K562 (cell line): Measurements from ENCODE around the gene RNF123. TPM values are rescaled to one million over a fixed set of nuclear protein-coding genes. Genes with fewer than 3 reads are reported as not detected.

Experiments used
- ARHGAP35 ChIP-seq: fragments of 450-650 bp; IDR thresholded peaks from 2 replicates; pipeline ENCODE4 v1.6.1; 2018; ENCODE audit not compliant: partially characterized antibody
- ARID3B ChIP-seq: fragments of 250-450 bp; sonication (Bioruptor Pico); IDR thresholded peaks from 2 replicates; pipeline ENCODE4 v1.4.0; 2020; ENCODE audit warnings: borderline replicate concordance
- CHD2 ChIP-seq: IDR thresholded peaks from 2 replicates; pipeline ENCODE4 v1.6.1; 2011; ENCODE audit warnings: low read depth, low read length
- FOXO4 ChIP-seq: fragments of 450-650 bp; formaldehyde crosslinking; IDR thresholded peaks from 2 replicates; pipeline ENCODE4 v1.4.0; 2020; ENCODE audit warnings: mild to moderate bottlenecking, moderate library complexity
- KDM4B ChIP-seq, 2 experiments: fragments of 450-650 bp in 1 of 2; sonication (generic) in 1 of 2; IDR thresholded peaks; 2 replicates each; pipeline ENCODE4 v1.6.1; 2016 to 2017; ENCODE audit warnings: borderline replicate concordance in 2 of 2, antibody characterized with exemption in 1 of 2, low read depth in 1 of 2, mild to moderate bottlenecking in 1 of 2
- SAFB ChIP-seq: fragments of 200-400 bp; formaldehyde crosslinking; IDR thresholded peaks from 2 replicates; pipeline ENCODE4 v1.6.1; 2017; ENCODE audit warnings: low read depth, low read length, borderline replicate concordance
- SRSF9 ChIP-seq: fragments of 200-400 bp; formaldehyde crosslinking; IDR thresholded peaks from 2 replicates; pipeline ENCODE4 v1.6.1; 2017; ENCODE audit warnings: low read depth, low read length, borderline replicate concordance
- ZBTB33 ChIP-seq: sonication (generic); formaldehyde crosslinking; IDR thresholded peaks from 2 replicates; pipeline ENCODE4 v1.8.1; 2023; ENCODE audit warnings: mild to moderate bottlenecking, missing genetic modification reagents
- ZNF282 ChIP-seq: sonication (generic); formaldehyde crosslinking; IDR thresholded peaks from 2 replicates; pipeline ENCODE4 v1.8.1; 2023; ENCODE audit warnings: missing genetic modification reagents
- polyA plus RNA-seq, 8 experiments: library from polyadenylated mRNA; depleted of rRNA in 4 of 8; stranded (reverse) in 5 of 8; unstranded in 3 of 8; fragments of >200 nt; fragmentation: Nextera tagmentation in 2 of 8; fragmentation: Illumina TruSeq in 1 of 8; extraction: Ambion mirVana in 2 of 8; extraction: Trizol in 1 of 8; gene quantifications; 2 replicates each; pipeline versions ENCODE4 v1.2.1 to v1.2.3, GENCODE V29; 2011 to 2014; ENCODE audit warnings: inconsistent platforms in 1 of 8, missing spikeins in 1 of 8
- total RNA-seq, 7 experiments: library from RNA; depleted of rRNA in 6 of 7; stranded (reverse); fragments of >200 nt in 6 of 7; fragmentation: Illumina TruSeq in 2 of 7; extraction: Trizol in 2 of 7; gene quantifications; 2 replicates each; pipeline versions ENCODE4 v1.2.1 to v1.2.3, GENCODE V29; 2011 to 2021; ENCODE audit warnings: low replicate concordance in 1 of 7
- TF ChIP-seq, protein P1 (sequence below): fragments of 250-450 bp; sonication (Bioruptor Pico); IDR thresholded peaks from 2 replicates; pipeline ENCODE4 v1.5.0; 2021; ENCODE audit warnings: mild to moderate bottlenecking, moderate library complexity
- TF ChIP-seq, protein P2 (sequence below): sonication (generic); formaldehyde crosslinking; IDR thresholded peaks from 2 replicates; pipeline ENCODE4 v1.8.1; 2023; ENCODE audit warnings: mild to moderate bottlenecking, missing genetic modification reagents, moderate library complexity
- TF ChIP-seq, protein P3 (sequence below): fragments of 450-650 bp; IDR thresholded peaks from 2 replicates; pipeline ENCODE4 v1.6.1; 2016
- TF ChIP-seq, protein P4 (sequence below): fragments of 250-450 bp; sonication (Bioruptor Pico); IDR thresholded peaks from 2 replicates; pipeline ENCODE4 v1.5.0; 2020; ENCODE audit warnings: mild to moderate bottlenecking

RNF123 gene
- total and polyA plus RNA-seq, 9 of the 15 experiments (the other 6 are each of a cell fraction or from before 2014, with no cell fraction given) = 8.7 to 53.1 (median 17.5) TPM

DNA sequence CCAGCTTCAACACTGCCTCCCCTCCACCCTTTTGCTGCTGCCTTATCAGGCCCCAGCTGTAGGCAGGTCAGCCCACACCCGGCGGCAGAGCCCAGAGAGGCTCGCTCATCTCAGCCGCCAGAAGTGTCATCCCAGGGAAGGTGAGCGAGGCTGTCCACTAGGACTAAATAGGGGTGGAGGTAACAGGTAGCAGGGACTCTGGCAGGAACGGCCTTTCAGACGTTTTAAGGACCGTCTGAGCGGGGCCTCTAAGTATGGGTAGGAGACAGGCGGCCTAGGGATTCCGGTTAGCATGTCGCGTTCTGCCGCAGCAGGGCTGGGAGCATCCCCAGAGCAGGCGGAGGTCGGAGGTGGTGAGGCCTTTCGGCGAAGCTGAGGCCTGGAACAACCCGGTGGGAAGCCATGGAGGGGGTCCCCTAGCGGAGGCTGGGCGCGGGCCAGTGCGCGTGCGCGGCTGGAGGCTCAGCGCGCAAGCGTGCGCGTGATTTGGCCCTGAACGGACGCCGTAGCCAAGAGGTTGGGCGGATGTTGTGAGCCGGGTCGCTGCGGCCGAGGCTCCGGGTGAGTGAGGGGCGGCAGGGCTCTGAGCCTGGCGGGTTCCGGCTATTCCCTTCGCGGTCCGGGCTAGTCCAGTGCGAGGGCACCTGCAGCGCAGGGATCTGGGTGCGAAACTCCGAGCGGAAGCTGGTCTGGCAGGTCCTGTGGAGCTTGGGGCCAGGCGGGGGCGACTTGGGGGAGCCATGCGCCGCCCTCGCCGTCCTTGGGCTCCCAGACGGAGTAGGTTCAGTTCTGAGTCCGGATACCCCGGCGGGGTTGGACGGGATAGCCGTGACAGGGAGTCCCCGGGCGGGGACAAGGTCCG lies at the start of gene RNF123, which contains the start of gene MST1 (continued):
- TF ChIP-seq, protein P1, sequence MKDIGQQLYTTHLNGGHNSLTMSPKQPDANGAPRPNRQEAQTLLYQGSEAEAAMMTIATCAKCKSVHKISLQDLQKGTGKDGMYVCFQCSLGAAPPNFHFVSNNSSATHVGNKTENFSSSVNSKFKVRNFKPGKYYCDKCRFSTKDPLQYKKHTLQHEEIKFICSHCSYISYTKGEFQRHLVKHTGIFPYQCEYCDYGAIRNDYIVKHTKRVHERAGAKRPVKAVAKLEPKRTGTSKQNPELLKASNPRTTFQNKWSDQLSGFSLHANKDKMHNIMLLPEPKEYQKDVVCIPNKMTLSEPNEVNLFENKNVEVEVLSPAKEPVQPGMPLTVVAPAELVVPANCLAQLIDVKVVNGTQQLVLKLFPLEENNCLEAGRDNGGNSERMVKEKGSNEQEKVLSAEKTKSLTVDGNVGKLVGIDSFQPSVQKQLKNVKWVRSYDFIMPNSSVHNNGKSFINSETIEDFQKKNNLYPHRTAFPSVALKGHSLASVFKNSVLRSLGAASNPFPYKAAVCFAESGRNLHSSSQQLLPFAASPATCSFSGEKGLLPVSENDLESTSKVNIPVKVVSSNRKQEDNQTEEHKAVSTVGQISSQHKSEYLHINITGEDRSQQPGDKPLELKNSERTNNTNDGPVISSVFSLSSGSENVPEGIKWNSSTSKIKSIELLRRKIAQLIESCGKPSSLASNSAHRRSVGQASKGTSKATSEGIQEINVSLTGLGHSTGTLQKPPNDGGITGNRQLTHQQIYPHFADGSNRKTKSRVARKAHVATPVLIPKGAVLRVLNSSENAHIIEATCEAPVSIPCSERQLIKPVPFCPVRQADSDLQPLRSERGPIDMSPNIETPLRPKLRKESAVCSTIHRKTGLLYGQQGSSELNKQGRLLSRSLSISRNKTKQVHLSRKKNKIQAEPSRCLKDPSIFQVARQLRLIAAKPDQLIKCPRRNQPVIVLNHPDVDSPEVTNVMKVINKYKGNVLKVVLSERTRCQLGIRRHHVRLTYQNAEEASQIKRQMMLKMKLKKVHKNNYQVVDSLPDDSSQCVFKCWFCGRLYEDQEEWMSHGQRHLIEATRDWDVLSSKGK (CRISPR knock-in tag) = no peak
- TF ChIP-seq ARID3B (CRISPR knock-in tag) (no peak), CHD2 (no peak), ARHGAP35 (no peak), ZNF282 (CRISPR knock-in tag) (no peak), FOXO4 (no peak), KDM4B (IDR thresholded peaks at IDR 0.05; ENCODE audit: borderline replicate concordance in 2 of 2, low read depth in 1 of 2) (peak in 1 of 2 experiments; percentile 15; a peak in 1 of 4 replicates), SRSF9 (no peak), SAFB (no peak), ZBTB33 (no peak)
- TF ChIP-seq, protein P2, sequence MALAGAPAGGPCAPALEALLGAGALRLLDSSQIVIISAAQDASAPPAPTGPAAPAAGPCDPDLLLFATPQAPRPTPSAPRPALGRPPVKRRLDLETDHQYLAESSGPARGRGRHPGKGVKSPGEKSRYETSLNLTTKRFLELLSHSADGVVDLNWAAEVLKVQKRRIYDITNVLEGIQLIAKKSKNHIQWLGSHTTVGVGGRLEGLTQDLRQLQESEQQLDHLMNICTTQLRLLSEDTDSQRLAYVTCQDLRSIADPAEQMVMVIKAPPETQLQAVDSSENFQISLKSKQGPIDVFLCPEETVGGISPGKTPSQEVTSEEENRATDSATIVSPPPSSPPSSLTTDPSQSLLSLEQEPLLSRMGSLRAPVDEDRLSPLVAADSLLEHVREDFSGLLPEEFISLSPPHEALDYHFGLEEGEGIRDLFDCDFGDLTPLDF (CRISPR knock-in tag) = no peak
- TF ChIP-seq, protein P3, sequence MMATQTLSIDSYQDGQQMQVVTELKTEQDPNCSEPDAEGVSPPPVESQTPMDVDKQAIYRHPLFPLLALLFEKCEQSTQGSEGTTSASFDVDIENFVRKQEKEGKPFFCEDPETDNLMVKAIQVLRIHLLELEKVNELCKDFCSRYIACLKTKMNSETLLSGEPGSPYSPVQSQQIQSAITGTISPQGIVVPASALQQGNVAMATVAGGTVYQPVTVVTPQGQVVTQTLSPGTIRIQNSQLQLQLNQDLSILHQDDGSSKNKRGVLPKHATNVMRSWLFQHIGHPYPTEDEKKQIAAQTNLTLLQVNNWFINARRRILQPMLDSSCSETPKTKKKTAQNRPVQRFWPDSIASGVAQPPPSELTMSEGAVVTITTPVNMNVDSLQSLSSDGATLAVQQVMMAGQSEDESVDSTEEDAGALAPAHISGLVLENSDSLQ = no peak
- TF ChIP-seq, protein P4, sequence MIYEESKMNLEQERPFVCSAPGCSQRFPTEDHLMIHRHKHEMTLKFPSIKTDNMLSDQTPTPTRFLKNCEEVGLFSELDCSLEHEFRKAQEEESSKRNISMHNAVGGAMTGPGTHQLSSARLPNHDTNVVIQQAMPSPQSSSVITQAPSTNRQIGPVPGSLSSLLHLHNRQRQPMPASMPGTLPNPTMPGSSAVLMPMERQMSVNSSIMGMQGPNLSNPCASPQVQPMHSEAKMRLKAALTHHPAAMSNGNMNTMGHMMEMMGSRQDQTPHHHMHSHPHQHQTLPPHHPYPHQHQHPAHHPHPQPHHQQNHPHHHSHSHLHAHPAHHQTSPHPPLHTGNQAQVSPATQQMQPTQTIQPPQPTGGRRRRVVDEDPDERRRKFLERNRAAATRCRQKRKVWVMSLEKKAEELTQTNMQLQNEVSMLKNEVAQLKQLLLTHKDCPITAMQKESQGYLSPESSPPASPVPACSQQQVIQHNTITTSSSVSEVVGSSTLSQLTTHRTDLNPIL (CRISPR knock-in tag) = no peak
